IPS-NIHi7 (cell line): ENCODE results near the gene LRP8.

ENCODE experiments used
- DNase-seq: peaks from one replicate; pipeline ENCODE4 v3.0.0; 2012; ENCODE audit warnings: mixed read lengths; ENCODE audit errors: extremely low spot score

The LRP8 gene

DNA sequence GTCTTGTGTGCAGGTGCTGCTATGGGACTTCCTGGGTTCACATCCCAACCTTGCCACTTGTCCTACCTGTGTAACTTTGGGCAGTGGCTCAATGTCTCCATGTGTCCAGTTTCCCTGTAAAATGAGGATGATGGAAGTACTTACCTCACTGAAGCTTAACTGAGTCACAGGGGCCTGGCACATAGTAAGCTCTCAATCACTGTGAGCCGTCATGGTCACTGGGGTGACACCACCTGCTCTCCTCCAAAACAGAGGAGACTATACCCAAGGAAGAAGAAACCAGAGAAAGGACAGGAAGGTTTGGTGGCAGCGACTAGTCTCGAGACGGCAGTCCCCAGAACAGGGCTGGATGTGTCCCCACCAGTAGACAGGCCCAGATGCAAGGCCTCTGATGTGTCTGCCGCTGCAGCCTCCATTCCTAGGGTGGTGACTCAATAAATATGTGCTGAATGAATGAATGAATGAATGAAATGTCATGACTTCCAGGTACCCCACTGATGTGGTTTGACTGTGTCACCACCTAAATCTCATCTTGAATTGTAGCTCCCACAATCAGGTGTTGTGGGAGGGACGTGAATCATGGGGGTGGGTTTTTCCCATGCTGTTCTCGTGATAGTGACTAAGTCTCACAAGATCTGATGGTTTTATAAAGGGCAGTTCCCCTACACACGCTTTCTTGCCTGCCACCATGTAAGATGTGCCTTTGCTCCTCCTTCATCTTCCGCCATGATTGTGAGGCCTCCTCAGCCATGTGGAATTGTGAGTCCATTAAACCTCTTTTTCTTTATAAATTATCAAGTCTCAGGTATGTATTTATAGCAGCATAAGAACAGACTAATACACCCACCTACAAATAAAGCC, 13.0 kb upstream of the LRP8 start:
- no peak for DNase-seq

DNA sequence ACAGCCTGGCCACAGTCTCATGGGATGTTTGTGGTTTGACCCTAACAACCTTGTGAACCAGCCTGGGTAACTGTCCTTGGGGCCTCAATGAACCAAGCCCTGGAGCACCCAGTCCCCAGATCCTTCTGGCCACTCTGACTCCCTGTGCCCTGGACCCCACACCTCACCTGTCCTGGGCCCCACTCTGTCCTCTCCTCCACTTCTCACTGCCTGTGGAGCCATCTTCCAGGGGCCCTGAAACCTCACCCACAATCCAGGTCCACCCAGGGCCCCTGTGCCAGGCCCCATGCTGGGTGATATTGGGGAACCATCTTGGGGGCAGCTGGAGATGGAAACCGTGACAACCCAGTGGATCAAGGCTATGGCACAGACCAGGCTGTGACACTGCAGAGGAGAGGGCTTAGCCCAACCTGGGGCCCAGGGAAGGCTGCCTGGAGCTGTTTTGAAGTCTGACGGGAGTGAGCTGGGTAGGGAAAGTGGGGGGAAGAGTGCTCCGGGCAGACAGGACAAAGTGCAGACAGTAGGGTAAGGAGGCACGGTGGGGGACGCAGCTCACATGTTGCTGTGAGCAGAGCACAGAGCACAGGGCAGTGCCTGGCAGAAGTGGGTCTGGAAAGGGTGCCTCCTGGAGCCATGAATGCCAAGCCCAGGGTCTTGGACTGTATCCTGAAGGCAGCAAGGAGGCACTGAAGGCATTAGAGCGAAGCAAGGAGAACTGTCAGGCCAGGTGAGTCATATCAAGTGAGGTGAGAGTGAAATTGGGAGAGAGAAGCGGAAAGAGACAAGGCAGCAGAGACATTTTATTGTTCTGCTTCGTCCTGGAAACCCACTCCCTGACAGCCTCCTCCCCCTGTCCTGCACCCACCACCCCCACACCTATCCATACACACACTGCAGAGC, 12.1 kb upstream of the LRP8 start:
- DNase-seq: peak; percentile 4

DNA sequence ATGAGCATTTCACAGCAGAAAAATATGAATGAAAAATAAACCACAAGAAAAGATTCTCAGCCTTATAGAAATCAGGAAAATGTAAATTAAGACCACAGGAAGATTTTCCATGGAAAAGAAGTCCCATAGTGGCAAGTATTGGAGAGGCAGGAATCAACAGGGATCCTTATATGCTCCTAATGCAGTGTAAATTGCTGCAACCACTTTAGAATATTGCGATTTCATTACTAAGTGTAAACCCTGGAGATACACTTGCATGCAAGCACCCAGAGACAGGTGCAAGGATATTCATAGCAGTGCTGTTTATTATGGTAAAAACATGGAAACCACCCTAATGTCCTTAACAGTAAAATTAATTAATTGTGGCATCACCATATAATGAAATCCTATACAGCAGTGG, 10.6 kb upstream of the LRP8 start:
- no peak for DNase-seq

DNA sequence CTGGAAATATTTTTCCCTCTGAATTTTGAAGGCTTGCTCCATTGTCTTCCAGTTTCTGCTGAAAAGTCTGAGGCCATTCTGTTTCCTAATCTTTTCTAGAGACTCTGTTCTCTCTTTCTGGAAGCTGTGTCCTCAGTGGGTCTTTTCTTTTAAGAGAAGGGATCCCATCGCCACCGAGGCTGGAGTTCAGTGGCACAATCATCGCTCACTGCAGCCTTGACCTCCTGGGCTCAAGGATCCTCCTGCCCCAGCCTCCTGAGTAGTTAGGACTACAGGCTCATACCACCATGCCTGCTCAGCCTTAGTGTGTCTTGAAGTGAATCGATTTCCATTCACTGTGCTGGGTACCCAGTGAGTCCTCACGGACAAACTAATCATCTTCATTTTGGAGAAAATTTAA, 9.6 kb upstream of the LRP8 start:
- DNase-seq: no peak

DNA sequence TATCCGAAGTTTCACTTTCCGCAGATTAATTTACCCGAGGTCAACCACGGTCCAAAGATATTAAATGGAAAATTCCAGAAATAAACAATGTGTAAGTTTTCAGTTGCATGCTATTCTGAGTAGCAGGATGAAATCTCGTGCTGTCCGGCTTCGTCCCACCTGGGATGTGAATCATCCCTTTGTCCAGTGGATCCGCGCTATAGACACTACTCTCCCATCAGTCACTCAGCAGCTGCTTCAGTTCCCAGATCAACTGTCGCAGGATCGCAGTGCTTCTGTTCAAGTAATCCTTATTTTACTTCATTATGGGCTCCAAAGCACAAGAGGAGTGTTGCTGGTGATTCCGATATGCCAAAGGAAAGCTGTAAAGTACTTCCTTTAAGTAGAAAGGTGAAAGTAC, 8.3 kb upstream of the LRP8 start:
- DNase-seq: no peak

DNA sequence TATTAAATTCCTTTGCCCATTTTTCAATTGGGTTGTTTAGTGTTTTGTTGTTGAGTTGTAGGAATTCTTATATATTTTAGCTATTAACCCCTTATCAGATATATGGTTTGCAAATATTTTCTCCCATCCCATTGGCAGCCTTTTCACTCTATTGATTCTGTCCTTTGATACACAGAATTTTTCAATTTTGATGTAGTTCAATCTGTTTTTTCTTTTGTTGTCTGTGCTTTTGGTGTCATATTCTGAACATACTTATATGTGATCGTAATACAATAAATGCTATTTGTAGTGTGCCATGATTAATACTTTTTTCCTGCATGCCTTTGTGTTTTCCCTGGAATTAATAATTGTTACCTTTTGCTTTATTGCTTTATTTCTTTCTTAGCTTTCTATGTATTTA, 7.8 kb upstream of the LRP8 start:
- DNase-seq: no peak

DNA sequence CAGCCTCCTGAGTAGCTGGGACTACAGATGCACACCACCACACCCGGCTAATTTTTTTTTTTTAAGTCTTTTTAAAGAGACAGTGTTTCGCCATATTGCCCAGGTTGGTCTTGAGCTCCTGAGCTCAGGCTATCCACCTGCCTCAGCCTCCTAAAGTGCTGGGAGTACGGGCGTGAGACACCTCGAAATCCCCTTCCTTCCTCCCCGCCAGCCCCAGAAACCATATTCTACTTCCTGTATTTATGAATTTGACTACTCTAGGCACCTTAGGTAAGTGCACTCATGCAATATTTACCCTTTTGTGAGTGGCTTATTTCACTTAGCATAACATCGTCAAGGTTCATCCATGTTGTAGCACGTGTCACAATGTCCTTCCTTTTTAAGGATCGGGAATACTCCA, 6.9 kb upstream of the LRP8 start:
- DNase-seq: no peak

DNA sequence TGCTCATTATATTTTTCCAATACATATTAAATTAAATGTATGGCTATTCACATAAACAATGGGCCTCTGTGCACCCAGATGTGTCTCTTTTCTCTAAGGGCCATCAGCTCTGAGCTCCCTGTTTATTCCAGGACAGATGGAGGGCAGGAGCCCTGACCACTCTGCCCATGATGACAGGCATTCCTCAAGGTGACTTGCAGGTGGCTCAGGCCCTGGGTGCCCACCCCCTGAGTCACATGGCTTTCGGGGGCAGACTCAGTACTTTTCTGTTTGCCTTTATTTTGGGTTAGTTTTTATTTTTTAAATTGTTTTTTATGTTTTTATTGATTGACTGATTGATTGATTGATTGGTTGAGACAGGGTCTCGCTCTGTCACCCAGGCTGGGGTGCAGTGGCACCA, 6.4 kb upstream of the LRP8 start:
- DNase-seq: no peak

DNA sequence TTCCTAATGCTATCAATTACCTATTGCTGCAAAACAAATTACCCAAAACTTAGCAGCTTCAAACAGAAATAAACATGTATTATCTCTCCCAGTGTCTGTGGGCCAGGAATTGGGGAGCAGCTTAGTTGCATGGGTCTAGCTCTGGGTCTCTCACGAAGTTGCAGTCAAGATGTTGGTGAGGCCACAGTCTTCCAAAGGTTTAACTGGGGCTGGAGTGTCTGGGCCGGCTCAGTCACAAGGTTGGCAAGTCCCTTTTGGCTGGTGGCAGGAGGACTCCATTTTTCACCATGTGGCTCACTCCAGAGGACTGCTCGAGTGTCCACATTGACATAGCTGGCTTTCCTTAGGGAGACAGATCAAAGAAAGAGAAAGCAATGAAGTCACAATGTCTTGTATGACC, 5.0 kb upstream of the LRP8 start:
- DNase-seq: no peak

DNA sequence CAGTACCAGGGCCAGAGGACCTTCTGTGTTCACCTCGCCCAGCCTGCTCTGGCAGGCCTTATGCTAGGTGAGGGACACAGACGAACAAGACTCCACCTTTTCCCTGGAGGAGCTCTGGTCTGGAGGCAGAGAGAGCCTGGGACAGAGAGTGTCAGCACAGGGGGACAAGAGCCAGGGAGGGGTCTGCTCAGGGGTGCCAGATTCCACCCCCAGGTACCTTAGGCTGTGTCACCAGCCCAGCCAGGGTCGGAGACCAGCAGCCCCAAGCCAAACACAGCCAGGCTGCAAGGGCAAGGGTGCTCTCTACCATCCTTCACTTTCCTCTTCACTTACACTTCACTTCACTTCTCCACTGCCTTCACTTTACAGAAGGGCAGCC, 4.3 kb upstream of the LRP8 start:
- no peak for DNase-seq

DNA sequence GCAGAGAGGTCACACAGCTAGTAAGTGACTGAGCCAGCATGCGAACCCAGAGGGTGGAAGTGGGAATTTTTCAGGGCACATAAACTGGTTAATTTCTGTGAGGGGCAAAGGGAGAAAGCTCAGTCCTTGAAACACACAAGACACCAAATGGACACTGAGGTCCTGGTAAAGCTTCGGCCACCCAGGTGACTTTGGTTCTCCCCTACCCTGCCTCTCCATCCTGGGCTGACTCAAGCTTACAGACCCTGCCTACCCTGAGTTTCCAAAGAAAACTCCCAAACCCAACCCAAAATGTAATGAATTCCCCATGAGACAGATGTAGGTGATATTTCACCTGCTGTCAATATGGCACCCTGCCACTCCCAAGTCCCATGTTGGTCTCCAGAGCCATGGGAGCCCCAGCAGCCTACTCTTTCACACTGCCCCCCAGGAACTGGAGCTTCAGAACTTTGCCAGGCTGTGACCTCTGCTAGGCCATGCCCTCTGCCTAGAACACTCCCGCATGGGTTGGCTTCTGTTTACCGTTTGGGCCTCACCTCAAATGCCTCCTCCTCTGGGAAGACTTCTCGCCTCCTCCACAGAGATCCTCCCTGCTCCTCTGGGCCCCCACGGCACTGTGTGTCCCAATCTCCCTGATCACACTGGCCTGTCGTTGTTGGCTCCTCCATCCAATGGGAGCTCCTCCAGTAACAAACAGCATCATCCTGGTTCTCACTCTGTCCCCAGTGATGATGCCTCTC, 3.7 kb upstream of the LRP8 start:
- DNase-seq: no peak

DNA sequence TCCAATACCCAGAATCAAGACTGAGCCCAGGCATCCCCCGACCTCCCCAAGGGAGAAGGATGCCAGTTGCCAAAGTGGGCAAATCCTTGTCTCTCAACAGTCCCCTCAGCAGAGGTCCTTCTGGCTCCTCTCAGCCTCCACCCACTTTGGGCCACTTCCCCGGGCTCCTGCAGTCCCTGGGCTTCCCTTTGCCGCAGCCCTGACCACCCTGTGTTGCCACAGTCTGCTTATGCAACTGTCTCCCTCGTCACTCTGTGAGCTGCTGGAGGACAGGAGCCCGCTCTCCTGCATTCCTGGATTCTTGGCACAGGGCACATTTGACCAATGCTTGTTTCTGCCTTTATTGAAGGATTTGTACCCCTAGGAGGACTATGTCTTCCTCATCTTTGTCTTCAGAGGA, 2.9 kb upstream of the LRP8 start:
- DNase-seq: no peak

DNA sequence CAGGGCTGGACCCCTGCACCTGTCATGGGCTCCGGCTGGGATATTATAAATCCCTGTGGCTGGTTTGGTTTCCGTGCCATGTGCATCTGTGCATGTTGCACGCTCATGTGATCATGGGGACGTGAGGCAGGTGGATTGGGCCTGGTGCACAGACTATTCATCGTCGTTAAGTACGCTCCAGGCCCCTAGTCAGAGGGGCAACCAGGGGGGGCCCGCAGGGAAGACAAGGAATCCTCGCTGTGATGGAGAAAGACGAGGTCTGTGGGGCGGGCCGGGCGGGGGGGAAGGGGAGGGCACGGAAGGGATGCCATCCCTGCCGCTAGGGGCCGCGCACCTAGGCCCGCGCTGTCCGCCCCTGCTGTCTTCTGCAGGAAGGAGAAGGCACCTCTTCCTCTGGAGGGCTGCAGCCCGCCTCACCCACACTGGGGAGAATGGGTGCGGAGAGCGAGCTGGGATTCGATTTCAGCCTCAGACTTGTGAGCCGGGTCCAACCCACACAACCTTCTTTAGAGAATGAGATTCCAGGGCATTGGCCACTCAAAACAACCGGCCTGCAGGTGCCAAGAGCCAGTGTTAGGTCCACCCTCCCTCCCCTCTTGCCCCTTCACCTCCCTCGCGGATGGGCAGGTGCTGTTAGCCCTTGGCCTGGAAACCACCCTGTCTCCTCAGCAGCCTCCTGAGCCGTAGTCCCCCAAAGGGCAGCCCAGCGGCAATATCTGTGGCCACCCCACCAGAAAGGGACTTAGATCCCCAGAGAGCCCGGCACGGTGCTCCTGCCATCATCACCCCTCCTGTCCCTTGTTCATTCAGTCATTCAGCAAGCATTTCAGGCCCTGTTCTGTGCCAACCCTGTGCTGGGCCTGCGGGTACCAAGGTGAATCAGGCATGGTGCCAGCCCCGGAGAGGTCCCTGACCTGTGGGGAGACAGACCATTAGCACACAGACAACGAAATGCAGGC, 950 bp upstream of the LRP8 start:
- DNase-seq: peak; percentile 84

DNA sequence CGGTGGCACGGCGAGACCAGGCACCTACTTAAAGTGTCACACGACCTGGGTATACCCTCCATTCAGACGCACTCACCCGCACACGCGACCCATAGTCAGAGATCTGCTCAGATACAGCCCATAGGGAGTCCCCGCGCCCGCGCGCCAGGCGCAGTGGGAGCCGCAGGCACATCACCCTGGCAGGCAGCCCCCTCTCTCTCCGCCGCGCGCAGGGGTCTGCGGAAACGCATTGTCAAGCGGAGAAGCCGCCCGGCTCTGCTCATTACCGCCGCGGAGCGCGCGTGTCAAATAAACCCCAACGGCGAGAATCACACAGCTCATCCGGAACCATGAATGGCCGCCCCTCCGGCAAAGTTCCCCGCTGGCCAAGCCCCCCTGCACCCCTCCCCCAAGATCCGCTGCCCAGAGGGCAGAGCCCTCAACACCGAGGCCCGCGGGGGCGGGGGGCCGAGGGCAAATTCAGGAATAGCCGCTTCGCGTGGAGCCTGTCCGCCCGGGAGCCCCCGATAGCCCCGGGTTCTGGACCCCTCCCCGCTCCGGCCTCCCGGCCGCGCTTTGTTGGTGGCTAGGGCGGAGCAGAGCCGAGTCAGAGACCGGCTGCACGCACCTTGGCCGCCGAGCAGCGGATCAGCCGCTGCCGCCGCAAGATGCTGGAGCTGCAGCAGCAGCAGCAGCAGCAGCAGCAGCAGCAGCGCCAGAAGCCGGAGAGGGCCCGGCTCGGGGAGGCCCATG, 522 bp downstream of the LRP8 start:
- no peak for DNase-seq

DNA sequence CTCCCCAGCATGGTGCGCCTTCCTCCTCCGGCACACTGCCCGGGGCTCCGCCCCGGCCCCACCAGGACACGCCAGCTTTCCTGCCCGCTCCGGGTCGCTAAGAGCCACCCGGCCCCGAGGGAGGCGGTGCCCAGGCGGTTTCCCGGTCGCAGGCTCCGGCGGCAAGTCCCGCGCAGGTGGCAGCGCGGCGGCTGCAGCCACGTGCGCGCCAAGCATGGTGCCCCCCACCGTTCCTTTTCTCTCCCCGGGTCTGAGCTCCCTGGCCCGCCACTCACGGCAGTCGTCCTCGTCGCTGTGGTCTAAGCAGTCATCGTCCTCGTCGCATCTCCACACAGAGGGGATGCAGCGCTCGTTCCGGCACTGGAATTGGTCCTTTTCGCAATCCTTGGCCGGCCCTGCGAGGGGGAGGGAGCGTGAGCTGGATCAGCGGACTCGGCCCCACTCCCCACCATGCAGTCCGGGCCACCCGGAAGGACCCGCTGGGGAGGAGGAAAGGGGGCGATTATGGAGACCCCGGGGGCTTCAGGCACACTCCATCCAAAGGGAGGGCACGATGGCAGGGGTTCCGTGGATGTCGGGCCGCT, 1.2 kb downstream of the LRP8 start:
- peak; percentile 64 for DNase-seq

DNA sequence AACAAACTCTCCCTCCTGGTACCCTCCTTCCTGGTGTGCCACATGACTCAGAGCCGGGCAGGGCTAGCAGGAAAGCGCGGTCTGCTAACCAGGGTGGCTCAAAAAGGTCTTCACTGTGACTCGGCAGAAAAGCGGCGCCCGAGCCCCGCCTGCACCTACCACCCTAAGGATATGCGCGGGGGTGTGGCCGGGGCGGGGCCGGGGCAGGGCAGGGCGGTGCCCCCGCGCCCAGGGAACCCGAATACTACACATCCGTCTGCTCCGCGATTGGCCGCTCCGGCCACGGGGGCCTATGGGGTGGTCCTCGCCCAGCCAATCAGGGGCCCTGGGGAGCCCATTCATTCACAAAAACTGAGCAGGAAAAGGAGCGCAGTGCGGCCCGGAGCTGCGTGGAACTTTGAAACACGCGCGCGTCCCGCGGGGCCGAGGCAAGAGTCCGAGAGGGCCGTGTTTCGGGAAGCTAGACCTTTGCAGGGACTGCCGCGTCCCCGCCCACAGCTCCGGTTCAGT, 1.7 kb downstream of the LRP8 start:
- peak; percentile 98 for DNase-seq

DNA sequence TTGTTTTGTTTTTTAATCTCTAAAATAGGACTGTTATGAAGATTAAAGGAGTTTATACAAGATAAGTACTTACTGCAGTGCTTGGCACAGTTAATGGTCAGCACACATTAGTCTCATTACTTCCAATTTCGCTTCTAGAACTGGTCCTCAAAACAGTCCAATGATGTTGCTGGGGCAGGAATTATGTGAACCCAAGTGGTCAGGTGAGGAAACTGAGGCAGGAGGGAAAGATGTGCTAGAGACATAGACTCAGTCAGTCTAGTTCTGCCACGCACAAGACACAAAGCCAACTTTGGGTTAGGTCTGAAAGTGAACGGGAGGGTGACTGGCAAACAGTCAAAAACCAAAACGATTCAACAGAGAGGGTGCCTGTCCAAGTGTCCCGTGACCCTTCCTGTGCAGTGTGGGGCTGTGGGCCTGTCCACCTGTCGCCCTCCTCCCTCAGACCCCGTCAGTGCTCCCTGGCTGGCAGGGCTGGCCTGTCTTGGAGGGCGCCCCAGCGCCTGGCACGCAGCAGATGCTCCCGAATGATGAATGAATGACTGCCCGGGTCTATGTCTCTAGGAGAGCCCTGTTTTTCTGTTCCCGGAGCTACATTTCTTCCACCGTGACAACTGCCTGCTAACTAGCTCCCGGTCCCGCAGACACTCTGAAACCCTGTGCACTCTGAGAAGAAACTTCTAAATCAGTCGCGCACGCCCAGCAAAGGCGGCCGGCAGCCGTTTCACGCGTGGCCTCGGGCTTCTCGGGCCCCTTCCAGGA, 2.4 kb downstream of the LRP8 start:
- no peak for DNase-seq

DNA sequence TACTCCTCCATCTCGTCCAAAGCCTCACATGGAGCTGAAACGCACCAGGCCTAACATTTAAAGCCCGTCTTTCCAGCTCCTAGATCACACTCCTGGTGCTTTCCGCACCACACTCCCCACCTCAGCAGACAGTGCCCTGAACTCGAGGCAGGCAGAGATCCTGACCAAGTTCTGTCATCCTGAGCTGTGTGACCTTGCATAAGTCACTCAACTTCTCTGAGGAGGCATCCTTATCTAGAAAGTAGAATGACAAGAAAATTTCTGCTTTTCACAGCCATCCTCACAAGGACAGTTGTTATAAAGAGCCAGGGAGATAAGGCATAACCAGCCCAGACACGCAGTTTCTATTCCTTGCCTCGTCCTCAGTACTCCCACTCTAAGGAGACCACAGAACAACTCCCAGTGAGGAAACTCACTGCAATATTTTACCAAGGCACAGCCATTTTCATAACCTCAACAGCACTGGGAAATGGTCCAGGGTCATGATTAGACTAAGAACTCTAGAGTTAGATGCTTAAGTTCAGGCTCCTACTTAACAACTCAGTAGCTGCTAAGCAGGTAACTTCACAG, 3.1 kb downstream of the LRP8 start:
- DNase-seq: no peak

DNA sequence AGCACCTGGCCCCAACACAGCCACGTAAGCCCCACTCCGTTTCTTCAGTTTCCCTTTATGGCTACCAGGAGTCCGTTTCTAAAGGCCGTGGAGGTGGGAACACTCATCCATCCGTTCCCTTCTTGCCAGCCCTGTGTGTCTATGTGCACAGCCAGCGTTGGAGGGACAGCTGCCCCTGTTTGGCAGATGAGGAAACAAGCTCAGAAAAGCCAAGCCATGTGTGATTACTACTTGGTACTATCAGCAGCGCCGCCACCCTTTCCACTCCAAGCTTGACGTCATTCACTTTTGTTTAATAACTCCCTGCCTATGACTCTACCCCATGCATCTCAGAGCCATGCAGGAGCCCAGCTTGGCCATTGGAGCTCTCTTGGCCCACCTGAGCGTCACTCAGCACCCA, 3.5 kb downstream of the LRP8 start:
- no peak for DNase-seq
